ENCODE results near the gene VPS13C.

Gene VPS13C

GRCh38 chr15:61840090-61840489 lies 220.2 kb downstream of the VPS13C start:
- no peak for DNase-seq

DNA sequence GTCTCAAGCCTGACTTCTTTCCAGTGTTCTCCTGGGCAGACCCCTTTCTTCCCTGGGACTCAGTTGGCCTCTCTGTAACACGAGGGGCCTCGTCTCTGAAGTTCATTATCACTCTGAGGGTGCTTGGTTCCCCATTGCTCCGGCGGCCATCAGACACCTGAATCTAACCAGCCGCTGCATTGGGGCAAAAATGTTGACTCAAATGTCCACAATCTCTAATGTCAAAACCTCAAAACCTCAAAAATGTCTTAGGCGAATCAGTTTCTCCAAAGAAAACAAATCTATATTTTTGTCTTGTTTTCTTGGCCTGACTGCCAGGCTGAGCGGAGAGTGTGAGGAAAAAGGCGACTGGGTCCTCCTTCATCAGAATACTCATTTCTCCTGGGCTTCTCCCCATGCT lies 220.7 kb downstream of the VPS13C start:
- no peak for DNase-seq

GRCh38 chr15:61835496-61836106 lies 224.6 kb downstream of the VPS13C start:
- peak; percentile 45 for DNase-seq

GRCh38 chr15:61835029-61835428 lies 225.2 kb downstream of the VPS13C start:
- DNase-seq, result no peak

DNA sequence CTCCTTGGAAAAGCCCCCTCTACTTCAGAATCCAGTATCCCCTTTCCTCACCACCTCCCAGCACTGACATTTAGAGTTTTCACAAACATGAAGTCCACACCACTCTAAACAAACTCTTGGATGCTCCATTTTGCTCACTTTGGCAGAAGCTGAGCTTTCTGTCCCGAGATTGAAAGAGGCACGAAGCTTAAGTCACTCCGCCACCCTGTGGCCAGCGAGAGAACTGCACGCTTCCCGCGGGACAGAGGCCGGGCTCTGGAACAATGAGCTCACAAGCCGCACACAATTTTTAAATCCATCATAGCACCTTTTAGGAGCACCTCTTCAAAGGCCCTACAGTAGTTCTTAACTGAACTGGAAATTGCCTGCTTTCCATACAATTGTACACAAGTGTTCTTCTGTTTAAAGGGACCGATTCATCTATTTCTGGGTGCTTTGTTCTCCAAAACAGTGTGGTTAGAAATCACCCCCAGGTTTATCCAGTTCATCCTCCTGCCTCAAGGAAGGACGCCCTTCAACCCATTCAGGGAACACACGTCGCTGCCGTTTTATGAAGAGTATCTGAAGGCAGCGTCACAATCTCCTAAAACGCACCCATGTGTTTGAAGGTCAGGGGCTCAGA lies 226.1 kb downstream of the VPS13C start:
- DNase-seq, result peak; percentile 55

GRCh38 chr15:61832223-61832622 lies 228.0 kb downstream of the VPS13C start:
- DNase-seq, result no peak

- no peak for DNase-seq
Observed at GRCh38 chr15:61831505-61831921, 228.7 kb downstream of the VPS13C start.

DNA sequence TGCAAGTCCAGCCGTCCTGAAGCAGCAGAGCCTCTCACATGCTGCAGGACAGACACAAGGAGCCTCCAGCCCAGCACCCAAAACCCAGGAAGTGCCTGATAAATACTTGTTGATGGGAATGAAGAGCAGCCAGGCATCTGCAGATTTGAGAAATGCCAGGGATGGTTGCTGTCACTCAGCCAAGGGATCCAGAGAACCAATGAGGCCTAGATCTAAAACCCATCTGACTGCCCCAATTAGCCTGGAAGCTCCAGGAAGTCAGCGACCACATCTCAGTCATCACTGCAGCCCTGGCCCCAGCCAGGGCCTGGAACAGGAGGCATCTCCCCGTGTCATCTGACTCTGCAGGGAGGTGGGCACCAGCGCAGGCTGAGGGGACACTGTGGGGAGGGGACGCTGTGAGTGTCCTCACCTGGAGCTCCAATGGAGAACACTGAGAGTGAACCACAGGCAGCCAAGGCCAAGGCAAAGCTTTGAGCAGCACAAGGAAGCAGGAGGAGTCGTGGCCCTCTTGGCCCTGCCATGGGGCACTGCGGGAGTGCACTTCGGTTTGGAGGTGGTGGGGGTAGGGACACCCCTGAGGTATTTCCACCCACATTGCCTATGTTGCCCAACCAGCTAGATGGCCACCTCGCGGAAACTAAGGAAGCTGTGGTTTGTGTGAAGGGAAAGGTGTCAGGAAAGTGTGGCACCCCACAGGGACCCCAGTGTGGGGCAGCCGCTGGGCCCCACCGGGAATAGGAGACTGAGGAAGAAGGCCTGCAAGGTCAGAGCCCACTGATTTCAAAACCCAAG lies 229.5 kb downstream of the VPS13C start:
- DNase-seq, result no peak

GRCh38 chr15:61829514-61829889 lies 230.7 kb downstream of the VPS13C start:
- DNase-seq, result no peak

- no peak for DNase-seq
Observed at GRCh38 chr15:61828860-61829513, 231.3 kb downstream of the VPS13C start.

DNA sequence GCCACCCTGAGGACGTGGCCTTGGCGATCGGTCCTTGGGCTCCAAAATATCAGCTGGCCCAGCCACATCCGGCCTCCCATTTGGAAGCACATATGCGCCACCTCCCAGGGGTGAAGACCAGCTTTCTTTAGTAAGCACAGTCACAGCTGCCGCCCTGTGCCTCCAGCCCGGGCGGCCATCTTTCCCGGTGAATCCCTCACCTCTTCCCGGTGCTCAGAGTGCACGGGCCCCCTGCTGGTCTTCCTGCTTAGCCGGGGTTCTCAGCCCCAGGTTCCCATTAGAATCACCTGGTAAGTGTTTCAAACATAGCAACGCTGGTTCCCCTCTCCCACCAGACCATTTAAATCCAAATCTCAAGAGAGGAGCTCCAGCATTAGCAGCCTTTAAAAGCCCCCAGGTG lies 232.2 kb downstream of the VPS13C start:
- DNase-seq, result no peak

GRCh38 chr15:61827131-61827530 lies 233.1 kb downstream of the VPS13C start:
- no peak for DNase-seq

DNA sequence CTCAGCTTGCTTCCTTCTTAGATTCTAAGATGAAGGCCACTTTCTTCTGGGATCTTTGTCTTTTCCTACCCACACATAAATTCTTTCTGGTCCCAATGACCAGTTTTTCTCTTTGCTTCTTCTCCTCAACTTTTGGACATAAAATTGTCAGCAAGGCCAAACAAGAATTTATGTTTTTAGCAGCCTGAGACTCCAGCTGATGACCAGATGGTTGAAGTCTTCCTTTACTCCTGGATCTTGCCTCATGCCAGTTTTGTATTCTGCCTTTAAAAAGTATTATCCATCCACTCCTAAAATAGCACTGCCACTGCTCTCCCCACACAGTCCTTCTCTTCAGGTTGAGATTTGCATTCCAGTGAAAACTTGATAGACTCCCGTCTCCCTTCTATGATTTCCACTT lies 236.0 kb downstream of the VPS13C start:
- DNase-seq, result no peak

DNA sequence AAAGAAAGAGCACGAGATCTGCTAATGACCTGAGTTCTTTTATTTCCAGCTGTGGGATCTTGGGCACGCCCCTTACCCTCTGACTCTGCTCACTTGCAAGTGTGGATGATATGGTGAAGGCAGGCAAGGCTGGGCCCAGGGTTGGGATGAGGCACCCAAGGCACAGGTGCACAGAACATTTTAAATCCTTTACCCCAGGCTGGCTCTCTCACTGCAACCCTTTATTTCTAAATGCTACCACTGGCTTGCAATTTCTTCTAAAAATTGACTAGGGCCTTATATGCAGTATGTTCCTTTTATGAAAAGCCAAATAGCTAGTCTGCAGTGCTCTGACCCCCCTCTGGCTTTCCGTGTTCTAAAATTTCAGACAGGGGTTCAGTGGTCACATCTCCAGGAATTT lies 237.7 kb downstream of the VPS13C start:
- no peak for DNase-seq

DNA sequence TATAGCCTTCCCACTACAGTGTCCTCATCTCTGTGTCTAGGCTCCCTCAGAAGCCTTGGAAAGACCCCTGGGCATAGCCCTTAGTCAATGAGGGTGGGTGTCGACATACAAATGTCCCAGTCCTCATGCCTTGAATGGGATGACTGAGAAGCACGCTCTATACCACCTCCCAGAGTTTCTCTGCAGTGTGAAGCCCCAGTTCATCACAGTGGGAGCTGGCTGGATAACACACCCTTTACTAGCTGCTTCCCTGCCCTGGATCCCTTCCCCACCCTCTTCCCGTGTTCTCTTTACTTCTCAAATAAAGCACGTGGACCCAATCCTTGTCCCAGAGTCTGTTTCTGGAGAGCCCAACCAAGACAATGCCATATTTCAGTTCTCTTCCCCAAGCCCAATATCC lies 239.3 kb downstream of the VPS13C start:
- DNase-seq, result no peak

GRCh38 chr15:61820212-61820611 lies 240.0 kb downstream of the VPS13C start:
- no peak for DNase-seq

GRCh38 chr15:61819386-61819785 lies 240.9 kb downstream of the VPS13C start:
- DNase-seq, result no peak

DNA sequence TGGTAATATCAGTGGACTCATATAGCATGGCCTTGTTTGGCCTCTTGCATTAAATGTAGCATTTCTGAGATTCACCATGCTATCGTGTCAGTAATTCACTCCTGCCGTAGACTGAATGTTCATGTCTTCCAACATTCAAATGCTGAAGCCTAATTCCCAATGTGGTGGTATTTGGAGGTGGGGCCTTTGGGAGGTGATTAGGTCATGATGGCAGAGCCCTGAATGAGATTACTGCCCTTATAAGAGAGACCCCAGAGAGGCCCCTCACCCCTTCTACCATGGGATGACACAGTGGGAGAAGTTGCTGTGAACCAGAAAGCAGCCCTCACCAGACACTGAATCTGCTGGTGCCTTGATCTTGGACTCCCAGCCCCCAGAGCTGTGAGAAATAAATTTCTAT lies 241.4 kb downstream of the VPS13C start:
- no peak for DNase-seq

DNA sequence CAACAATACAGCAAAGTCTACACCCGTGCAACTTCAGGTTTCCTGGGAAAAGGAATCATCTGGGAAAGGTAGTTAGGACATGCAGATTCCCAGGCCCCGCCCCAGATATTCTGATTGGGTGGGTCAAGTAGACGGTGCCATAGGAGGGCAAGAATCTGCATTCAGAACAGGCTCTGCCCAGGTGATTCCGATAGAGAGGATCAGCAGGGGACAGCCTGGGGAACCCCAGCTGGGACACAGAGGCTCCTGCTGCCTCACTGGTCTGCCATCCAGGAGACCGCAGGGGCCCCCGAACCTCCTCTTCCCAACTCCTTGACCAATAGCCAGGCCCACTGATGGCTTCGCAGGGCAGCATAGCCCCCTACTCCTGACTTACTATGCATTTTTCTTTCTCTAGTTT lies 243.4 kb downstream of the VPS13C start:
- no peak for DNase-seq

- no peak for DNase-seq
Observed at GRCh38 chr15:61815356-61816083, 244.7 kb downstream of the VPS13C start.

GRCh38 chr15:61812476-61812875 lies 247.8 kb downstream of the VPS13C start:
- DNase-seq, result no peak

DNA sequence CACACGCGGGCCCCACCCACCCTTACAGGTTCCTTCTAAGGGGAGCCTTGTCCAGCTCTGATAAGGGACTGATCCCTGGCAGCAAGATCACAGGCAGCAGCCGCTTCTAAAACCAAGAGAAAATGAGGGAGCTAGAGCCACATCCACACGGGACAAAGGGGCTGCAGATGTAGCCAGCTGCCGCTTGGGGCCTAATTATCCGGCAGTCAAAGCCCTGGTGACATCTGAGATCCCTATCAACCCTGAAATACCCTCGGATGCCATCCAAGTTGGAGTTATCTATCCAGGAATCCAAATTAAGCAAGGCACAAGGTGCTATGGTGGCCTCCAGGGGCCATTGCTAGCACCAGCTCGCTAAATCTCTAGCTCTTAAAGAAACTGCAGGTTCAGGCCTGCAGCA lies 248.3 kb downstream of the VPS13C start:
- DNase-seq, result no peak

DNA sequence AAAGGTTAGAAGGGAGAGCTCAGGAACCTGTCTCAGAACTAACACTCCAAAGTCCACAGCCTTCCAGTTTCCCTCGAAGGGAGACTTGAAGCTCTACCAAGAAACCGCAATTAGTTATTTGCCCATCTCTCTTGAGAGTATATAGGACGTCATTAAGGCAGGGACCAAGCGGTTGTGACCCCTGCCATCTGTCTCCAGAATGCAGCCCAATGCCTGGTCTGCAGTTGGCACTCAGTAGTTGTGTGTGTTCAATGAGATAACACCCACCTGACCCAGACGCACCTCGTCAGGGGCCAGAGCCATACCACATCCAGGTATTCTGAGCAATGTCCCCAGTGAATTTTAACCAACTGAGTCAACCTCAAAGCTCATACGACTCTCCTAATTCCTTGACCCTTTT lies 251.0 kb downstream of the VPS13C start:
- DNase-seq, result no peak

Measured in stimulated activated naive CD4-positive, alpha-beta T cell treated with Interleukin-2 at 50 U/mL for 16 hours (primary cell).